Fibroblast of lung (primary cell): ENCODE results near the gene INPP5A. TPM values are rescaled to one million over a fixed set of nuclear protein-coding genes. Genes with fewer than 3 reads are reported as not detected.

ENCODE experiments used
- DNase-seq, 2 donors: peaks; one replicate each; pipeline versions ENCODE4 v3.0.0 to v3.0.0-alpha.2; 2010; ENCODE audit warnings: low read depth in 2 of 2
- H2AFZ ChIP-seq: 2 replicates; pipeline ENCODE4 v1.5.1; 2012; ENCODE audit warnings: low read length, control low read depth, inconsistent platforms
- H3K27ac ChIP-seq: 2 replicates; pipeline ENCODE4 v1.5.1; 2011; ENCODE audit warnings: low read length, control low read depth; ENCODE audit not compliant: insufficient read depth
- H3K27me3 ChIP-seq: 2 replicates; pipeline ENCODE4 v1.5.1; 2011; ENCODE audit warnings: mild to moderate bottlenecking, low read length; ENCODE audit not compliant: control insufficient read depth, insufficient read depth
- H3K36me3 ChIP-seq: 2 replicates; pipeline ENCODE4 v1.5.1; 2011; ENCODE audit warnings: low read length; ENCODE audit not compliant: control insufficient read depth, insufficient read depth
- H3K4me1 ChIP-seq: 2 replicates; pipeline ENCODE4 v1.5.1; 2011; ENCODE audit warnings: low read length; ENCODE audit not compliant: control insufficient read depth, insufficient read depth; ENCODE audit errors: extremely low read depth
- H3K4me2 ChIP-seq: 2 replicates; pipeline ENCODE4 v1.5.1; 2011; ENCODE audit warnings: low read length, control low read depth; ENCODE audit not compliant: insufficient read depth; ENCODE audit errors: extremely low read depth
- H3K4me3 ChIP-seq, 4 experiments: fragments of 200-600 bp in 1 of 4; sonication (generic) in 1 of 4; replicated peaks in 1 of 4; 2 replicates each; pipeline ENCODE4 v1.5.1; 2011 to 2016; ENCODE audit warnings: low read length in 4 of 4, low read depth in 3 of 4, mild to moderate bottlenecking in 3 of 4, control low read depth in 2 of 4, inconsistent platforms in 1 of 4, mixed read lengths in 1 of 4; ENCODE audit not compliant: insufficient read depth in 1 of 4; ENCODE audit errors: control extremely low read depth in 1 of 4
- H3K79me2 ChIP-seq: 2 replicates; pipeline ENCODE4 v1.5.1; 2012; ENCODE audit warnings: mild to moderate bottlenecking, low read length, inconsistent platforms; ENCODE audit not compliant: control insufficient read depth, insufficient read depth
- H3K9ac ChIP-seq: 2 replicates; pipeline ENCODE4 v1.5.1; 2011; ENCODE audit warnings: mild to moderate bottlenecking, low read length, control low read depth; ENCODE audit not compliant: insufficient read depth
- H3K9me3 ChIP-seq: 2 replicates; pipeline ENCODE4 v1.5.1; 2012; ENCODE audit warnings: low read depth, low read length; ENCODE audit not compliant: control insufficient read depth, insufficient read depth
- H4K20me1 ChIP-seq: 2 replicates; pipeline ENCODE4 v1.5.1; 2011; ENCODE audit warnings: low read length; ENCODE audit not compliant: control insufficient read depth, insufficient read depth; ENCODE audit errors: extremely low read depth
- CTCF ChIP-seq, 2 donors: IDR thresholded peaks in 1 of 2; conservative IDR thresholded peaks in 1 of 2; 1 replicate in 1 of 2; 2 replicates in 1 of 2; pipeline ENCODE4 v1.5.1; 2011 to 2012; ENCODE audit warnings: low read length in 2 of 2, control low read depth in 1 of 2, inconsistent platforms in 1 of 2, low read depth in 1 of 2, mild to moderate bottlenecking in 1 of 2
- EZH2 ChIP-seq: IDR thresholded peaks from 2 replicates; pipeline ENCODE4 v1.5.1; 2012; ENCODE audit warnings: low read length, control low read depth, mild to moderate bottlenecking; ENCODE audit errors: missing control alignments
- polyA plus RNA-seq, 2 donors: library from polyadenylated mRNA; depleted of rRNA in 1 of 2; stranded (reverse) in 1 of 2; unstranded in 1 of 2; fragments of >200 nt; gene quantifications; 2 replicates each; pipeline ENCODE4 v1.2.1, GENCODE V29; 2011 to 2012; ENCODE audit warnings: missing spikeins in 1 of 2
- total RNA-seq: library from RNA; depleted of rRNA; stranded (reverse); fragments of >200 nt; gene quantifications from 2 replicates; pipeline ENCODE4 v1.2.1, GENCODE V29; 2014

Gene INPP5A
- total and polyA plus RNA-seq, 2 donors (not counting 1 experiment from before 2014, with no cell fraction given): 24.6 to 39.9 TPM

- Histone ChIP-seq H3K27ac (no peak overlapping the region), H3K79me2 (no peaks in the 10 kb centered on the region), H3K9ac (no peak overlapping the region), H3K4me1 (no peaks in the 10 kb centered on the region), H3K9me3 (no peaks in the 10 kb centered on the region), H3K4me3 (no peak overlapping the region), H3K4me2 (no peak overlapping the region), H3K27me3 (no peaks in the 10 kb centered on the region), H2AFZ (no peak overlapping the region), H3K36me3 (no peaks in the 10 kb centered on the region), H4K20me1 (no peaks in the 10 kb centered on the region)
- no peak for TF ChIP-seq CTCF (conservative IDR thresholded peaks at IDR 0.05 in 1 of 2, IDR thresholded peaks at IDR 0.05 in 1 of 2; ENCODE audit: low read depth in 1 of 2, low read length in 2 of 2)
- DNase-seq: no peak
Measured at GRCh38 chr10:132690821-132691610, 153.4 kb downstream of the INPP5A start.

- H2AFZ ChIP-seq: no peak overlapping the region
- H3K4me3 ChIP-seq: no peak overlapping the region
- no peak overlapping the region for H3K4me2 ChIP-seq
- TF ChIP-seq EZH2: no peak
- H3K9ac ChIP-seq: no peak overlapping the region
- no peak for DNase-seq
- no peaks in the 10 kb centered on the region for H3K79me2 ChIP-seq
- no peaks in the 10 kb centered on the region for H4K20me1 ChIP-seq
- no peaks in the 10 kb centered on the region for H3K4me1 ChIP-seq
- H3K36me3 ChIP-seq: no peaks in the 10 kb centered on the region
- H3K9me3 ChIP-seq: no peaks in the 10 kb centered on the region
- H3K27me3 ChIP-seq: no peaks in the 10 kb centered on the region
- H3K27ac ChIP-seq: no peak overlapping the region
Measured at GRCh38 chr10:132691711-132692153, 154.1 kb downstream of the INPP5A start.

GRCh38 chr10:132692311-132692710, 154.7 kb downstream of the INPP5A start:
- Histone ChIP-seq H3K27ac (no peak overlapping the region), H3K36me3 (no peaks in the 10 kb centered on the region), H3K79me2 (no peaks in the 10 kb centered on the region), H4K20me1 (no peaks in the 10 kb centered on the region), H3K9me3 (no peaks in the 10 kb centered on the region), H3K4me2 (no peak overlapping the region), H3K4me3 (no peak overlapping the region), H2AFZ (no peak overlapping the region), H3K27me3 (no peaks in the 10 kb centered on the region), H3K4me1 (no peaks in the 10 kb centered on the region), H3K9ac (no peak overlapping the region)
- TF ChIP-seq CTCF (conservative IDR thresholded peaks at IDR 0.05 in 1 of 2, IDR thresholded peaks at IDR 0.05 in 1 of 2; ENCODE audit: low read depth in 1 of 2, low read length in 2 of 2) (no peak), EZH2 (no peak)
- peak in 1 of 2 donors; percentile 34 for DNase-seq
